A673 (cell line): ENCODE results near the gene AFF2. TPM values are rescaled to one million over a fixed set of nuclear protein-coding genes. Genes with fewer than 3 reads are reported as not detected.

Source experiments
- BruUV-seq: library from RNA; stranded (reverse); fragments of 400-500 nt; replicated peaks from 2 replicates; lab custom pipeline; 2021; lab: Mats Ljungman, UMichigan
- CTCF ChIA-PET: fragments of 300-600 bp; sonication (Branson Sonifier 250); formaldehyde crosslinking; loops from one replicate; lab custom pipeline; 2022; ENCODE audit warnings: antibody characterized with exemption; lab: Charles Lee
- POLR2A ChIA-PET: fragments of 300-600 bp; sonication (Branson Sonifier 250); formaldehyde crosslinking; loops from one replicate; lab custom pipeline; 2022; ENCODE audit warnings: antibody characterized with exemption; ENCODE audit not compliant: low non-redundant PET; lab: Charles Lee
- DNase-seq: peaks from one replicate; pipeline ENCODE4 v3.0.0-alpha.2; 2015; ENCODE audit warnings: low spot score
- H3K27ac ChIP-seq: fragments of 200-600 bp; sonication (generic); 2 replicates; pipeline ENCODE4 v1.5.1; 2016; ENCODE audit warnings: mixed run types, low read depth, mild to moderate bottlenecking, mixed read lengths, antibody characterized with exemption, low read length; ENCODE audit not compliant: poor library complexity, severe bottlenecking
- H3K27me3 ChIP-seq: fragments of 200-600 bp; sonication (generic); replicated peaks from 2 replicates; pipeline ENCODE4 v1.6.1; 2017; ENCODE audit warnings: mixed run types, low read depth, mild to moderate bottlenecking, mixed read lengths, antibody characterized with exemption, low read length; ENCODE audit not compliant: insufficient read depth, poor library complexity
- H3K36me3 ChIP-seq: fragments of 200-600 bp; sonication (generic); 2 replicates; pipeline ENCODE4 v1.6.1; 2016; ENCODE audit warnings: mixed run types, mild to moderate bottlenecking, mixed read lengths, antibody characterized with exemption, low read length; ENCODE audit not compliant: insufficient read depth, poor library complexity, severe bottlenecking
- H3K4me1 ChIP-seq: fragments of 200-600 bp; sonication (generic); 2 replicates; pipeline ENCODE4 v1.6.1; 2017; ENCODE audit warnings: mixed run types, mild to moderate bottlenecking, mixed read lengths, antibody characterized with exemption, low read length; ENCODE audit not compliant: insufficient read depth, poor library complexity, severe bottlenecking
- H3K4me3 ChIP-seq: fragments of 200-600 bp; sonication (generic); 2 replicates; pipeline ENCODE4 v1.5.1; 2016; ENCODE audit warnings: low read depth, mixed run types, mild to moderate bottlenecking, mixed read lengths, low read length; ENCODE audit not compliant: poor library complexity, severe bottlenecking
- H3K9me3 ChIP-seq: fragments of 200-600 bp; sonication (generic); 2 replicates; pipeline ENCODE4 v1.6.1; 2016; ENCODE audit warnings: mixed run types, low read depth, mild to moderate bottlenecking, mixed read lengths, antibody characterized with exemption, low read length; ENCODE audit not compliant: poor library complexity, severe bottlenecking
- CTCF ChIP-seq: fragments of 300-800, 200-600 bp; sonication (generic); conservative IDR thresholded peaks from 2 replicates; pipeline ENCODE4 v1.5.1; 2017; ENCODE audit warnings: low read depth, mild to moderate bottlenecking, antibody characterized with exemption, low read length, moderate library complexity, mixed read lengths
- EZH2 ChIP-seq: fragments of 200-600 bp; sonication (generic); IDR thresholded peaks from 2 replicates; pipeline ENCODE4 v1.6.1; 2017; ENCODE audit warnings: borderline replicate concordance, low read depth, mild to moderate bottlenecking, mixed read lengths, antibody characterized with exemption, low read length; ENCODE audit not compliant: poor library complexity, severe bottlenecking
- intact Hi-C: fragments of 100-400 bp; cut with micrococcal nuclease; formaldehyde crosslinking; loops from one replicate; pipeline ENCODE4 v1.10.0; 2022; ENCODE audit not compliant: unreplicated experiment
- total RNA-seq: library from RNA; stranded (reverse); gene quantifications from 2 replicates; pipeline ENCODE4 v1.2.3, GENCODE V29; 2021

Gene AFF2
- total RNA-seq, 1 experiment from 2014 or later, result not detected

- no peaks in the 10 kb centered on the region for H3K27me3 ChIP-seq
- BruUV-seq, result no TSS peak
- H3K27ac ChIP-seq, result no peak overlapping the region
- no peaks in the 10 kb centered on the region for H3K36me3 ChIP-seq
- ChIA-PET POLR2A (no interaction called here), CTCF (no interaction called here)
- H3K4me1 ChIP-seq, result no peaks in the 10 kb centered on the region
- no peak for TF ChIP-seq CTCF
- TF ChIP-seq EZH2, result no peak
- H3K9me3 ChIP-seq, result no peaks in the 10 kb centered on the region
- H3K4me3 ChIP-seq, result no peak overlapping the region
- no peak for DNase-seq
- intact Hi-C loops, result no loop called here
Measured at GRCh38 chrX:148536961-148537360, 36.5 kb downstream of the AFF2 start.

GRCh38 chrX:148537556-148538182 is 37.3 kb downstream of the AFF2 start:
- ChIA-PET CTCF (no interaction called here), POLR2A (no interaction called here)

DNA sequence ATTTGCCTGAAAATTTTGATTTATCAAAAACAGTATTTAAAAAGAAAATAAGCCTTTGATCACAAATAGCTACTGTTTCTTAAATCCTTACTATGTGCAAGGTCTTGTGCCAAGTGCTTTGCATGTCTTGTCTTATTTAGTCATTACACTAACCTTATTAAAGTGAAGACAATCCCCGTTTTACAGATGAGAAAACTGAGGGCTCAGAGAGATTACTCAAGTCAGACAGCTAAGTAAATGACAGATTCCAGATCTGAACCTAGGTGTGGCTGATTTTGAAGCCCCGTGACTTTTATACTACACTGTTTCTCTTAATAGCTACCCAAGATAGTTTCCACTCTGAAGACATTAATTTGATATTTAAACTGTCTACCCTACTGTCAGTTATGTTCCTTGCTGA is 38.2 kb downstream of the AFF2 start:
- no peak overlapping the region for H3K4me3 ChIP-seq
- ChIA-PET POLR2A (no interaction called here), CTCF (no interaction called here)
- no peaks in the 10 kb centered on the region for H3K4me1 ChIP-seq
- DNase-seq, result no peak
- no peak overlapping the region for H3K27ac ChIP-seq
- BruUV-seq, result no TSS peak
- H3K27me3 ChIP-seq, result no peaks in the 10 kb centered on the region
- no peaks in the 10 kb centered on the region for H3K9me3 ChIP-seq
- intact Hi-C loops, result no loop called here
- no peaks in the 10 kb centered on the region for H3K36me3 ChIP-seq
- TF ChIP-seq EZH2, result no peak
- no peak for TF ChIP-seq CTCF

More at GRCh38 chrX:148537556-148538182, 37.3 kb downstream of the AFF2 start:
- Histone ChIP-seq H3K27ac (no peak overlapping the region), H3K36me3 (no peaks in the 10 kb centered on the region), H3K4me3 (no peak overlapping the region), H3K9me3 (no peaks in the 10 kb centered on the region), H3K4me1 (no peaks in the 10 kb centered on the region), H3K27me3 (no peaks in the 10 kb centered on the region)
- TF ChIP-seq CTCF, result no peak
- no peak for TF ChIP-seq EZH2
- no TSS peak for BruUV-seq
- intact Hi-C loops, result no loop called here
- DNase-seq, result no peak
